ENCODE measurements around the gene REXO4.

DNA sequence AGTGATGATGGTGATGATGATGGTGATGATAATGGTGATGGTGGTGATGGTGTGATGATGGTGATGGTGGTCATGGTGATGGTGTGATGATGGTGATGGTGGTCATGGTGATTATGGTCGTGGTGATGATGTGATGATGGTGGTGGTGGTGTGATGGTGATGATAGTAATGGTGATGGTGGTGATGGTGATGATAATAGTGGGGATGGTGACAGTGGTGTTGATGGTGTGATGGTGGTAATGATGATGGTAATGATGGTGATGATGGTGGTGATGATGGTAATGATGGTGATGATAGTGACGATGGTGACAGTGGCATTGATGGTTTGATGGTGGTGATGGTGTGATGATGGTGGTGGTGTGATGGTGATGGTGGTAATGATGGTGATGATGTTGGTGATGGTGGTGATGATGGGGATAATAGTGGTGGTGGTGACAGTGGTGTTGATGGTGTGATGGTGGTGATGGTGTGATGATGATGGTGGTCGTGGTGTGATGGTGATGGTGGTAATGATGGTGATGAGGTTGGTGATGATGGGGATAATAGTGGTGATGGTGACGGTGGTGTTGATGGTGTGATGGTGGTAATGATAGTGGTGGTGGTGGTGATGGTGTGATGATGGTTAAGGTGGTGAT, 35.2 kb downstream of the REXO4 start:
- TF ChIP-seq, protein P1, sequence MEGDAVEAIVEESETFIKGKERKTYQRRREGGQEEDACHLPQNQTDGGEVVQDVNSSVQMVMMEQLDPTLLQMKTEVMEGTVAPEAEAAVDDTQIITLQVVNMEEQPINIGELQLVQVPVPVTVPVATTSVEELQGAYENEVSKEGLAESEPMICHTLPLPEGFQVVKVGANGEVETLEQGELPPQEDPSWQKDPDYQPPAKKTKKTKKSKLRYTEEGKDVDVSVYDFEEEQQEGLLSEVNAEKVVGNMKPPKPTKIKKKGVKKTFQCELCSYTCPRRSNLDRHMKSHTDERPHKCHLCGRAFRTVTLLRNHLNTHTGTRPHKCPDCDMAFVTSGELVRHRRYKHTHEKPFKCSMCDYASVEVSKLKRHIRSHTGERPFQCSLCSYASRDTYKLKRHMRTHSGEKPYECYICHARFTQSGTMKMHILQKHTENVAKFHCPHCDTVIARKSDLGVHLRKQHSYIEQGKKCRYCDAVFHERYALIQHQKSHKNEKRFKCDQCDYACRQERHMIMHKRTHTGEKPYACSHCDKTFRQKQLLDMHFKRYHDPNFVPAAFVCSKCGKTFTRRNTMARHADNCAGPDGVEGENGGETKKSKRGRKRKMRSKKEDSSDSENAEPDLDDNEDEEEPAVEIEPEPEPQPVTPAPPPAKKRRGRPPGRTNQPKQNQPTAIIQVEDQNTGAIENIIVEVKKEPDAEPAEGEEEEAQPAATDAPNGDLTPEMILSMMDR (conservative IDR thresholded peaks at IDR 0.05 in 1 of 2, IDR thresholded peaks at IDR 0.05 in 1 of 2; ENCODE audit: low read depth in 1 of 2, low read length in 2 of 2) = no peak
- TF ChIP-seq EZH2 (IDR thresholded peaks at IDR 0.05; ENCODE audit: low read length, missing control alignments) = no peak
